Activated naive CD4-positive, alpha-beta T cell treated with anti-CD3 and anti-CD28 coated beads for 36 hours (primary cell): ENCODE measurements around the gene SLC25A39. TPM values are rescaled to one million over a fixed set of nuclear protein-coding genes. Genes with fewer than 3 reads are reported as not detected.

ENCODE experiments used
- CTCF ChIA-PET: fragments of 350-600 bp; sonication (Branson Sonifier 250); formaldehyde crosslinking; loops from one replicate; lab custom pipeline; 2021; ENCODE audit warnings: antibody characterized with exemption; lab: Charles Lee
- DNase-seq: peaks from one replicate; pipeline ENCODE4 v3.0.0-alpha.2; 2020
- H3K27ac Mint-ChIP-seq: one replicate; pipeline ENCODE4 v1.8.0; 2021; ENCODE audit warnings: mild to moderate bottlenecking, mixed read lengths
- H3K27me3 Mint-ChIP-seq: one replicate; pipeline ENCODE4 v1.8.0; 2021; ENCODE audit warnings: low read depth, mixed read lengths
- H3K36me3 Mint-ChIP-seq: one replicate; pipeline ENCODE4 v1.8.0; 2021; ENCODE audit warnings: low read depth, mixed read lengths
- H3K4me1 Mint-ChIP-seq: one replicate; pipeline ENCODE4 v1.8.0; 2021; ENCODE audit warnings: low read depth, mixed read lengths
- H3K4me3 Mint-ChIP-seq: one replicate; pipeline ENCODE4 v1.8.0; 2021; ENCODE audit warnings: mild to moderate bottlenecking, moderate library complexity, mixed read lengths
- H3K9me3 Mint-ChIP-seq: one replicate; pipeline ENCODE4 v1.8.0; 2021; ENCODE audit warnings: mixed read lengths
- intact Hi-C: fragments of 100-400 bp; cut with micrococcal nuclease; formaldehyde crosslinking; loops from one replicate; pipeline ENCODE4 v1.15.1; 2023
- total RNA-seq, 2 experiments: library from RNA; stranded (reverse); gene quantifications; one replicate each; pipeline ENCODE4 v1.2.3, GENCODE V29; 2021

SLC25A39 gene
- total RNA-seq, 2 experiments from 2014 or later: 146 to 149 TPM

- no peaks in the 10 kb centered on the region for H3K36me3 Mint-ChIP-seq
- no peak overlapping the region for H3K27ac Mint-ChIP-seq
- no peak for DNase-seq
- peaks cover 4% of the 10 kb centered on the region for H3K4me1 Mint-ChIP-seq
- no peak overlapping the region for H3K4me3 Mint-ChIP-seq
- CTCF ChIA-PET: interaction anchor here (0.5 to 2.6 kb wide), 4 partner anchors 8 to 424 kb away, joined by 3 to 13 read pairs (median 5); no protein-coding TSS in a partner anchor
- no peaks in the 10 kb centered on the region for H3K9me3 Mint-ChIP-seq
- intact Hi-C loops: no loop called here
- H3K27me3 Mint-ChIP-seq: peaks cover 10% of the 10 kb centered on the region
These were observed 37.0 kb upstream of the SLC25A39 start for GRCh38 chr17:44361292-44362260.

GRCh38 chr17:44360826-44361225 is 36.2 kb upstream of the SLC25A39 start:
- DNase-seq: no peak
- Mint-ChIP-seq H3K27ac (no peak overlapping the region), H3K36me3 (no peaks in the 10 kb centered on the region), H3K4me3 (no peak overlapping the region), H3K4me1 (peaks cover 4% of the 10 kb centered on the region), H3K27me3 (peaks cover 6% of the 10 kb centered on the region), H3K9me3 (no peaks in the 10 kb centered on the region)
- intact Hi-C loops: no loop called here
- CTCF ChIA-PET: interaction anchor here (0.5 to 2.1 kb wide), 2 partner anchors 15 to 424 kb away, joined by 3 to 7 read pairs; no protein-coding TSS in a partner anchor

GRCh38 chr17:44360144-44360533 is 35.5 kb upstream of the SLC25A39 start:
- H3K27ac Mint-ChIP-seq: no peak overlapping the region
- no peak for DNase-seq
- intact Hi-C loops: no loop called here
- H3K36me3 Mint-ChIP-seq: no peaks in the 10 kb centered on the region
- peaks cover 4% of the 10 kb centered on the region for H3K4me1 Mint-ChIP-seq
- peaks cover 6% of the 10 kb centered on the region for H3K27me3 Mint-ChIP-seq
- no peaks in the 10 kb centered on the region for H3K9me3 Mint-ChIP-seq
- H3K4me3 Mint-ChIP-seq: no peak overlapping the region
- CTCF ChIA-PET: interaction anchor here (2.1 kb wide), 1 partner anchor 16 kb away, joined by 7 read pairs; no protein-coding TSS in a partner anchor

GRCh38 chr17:44359458-44360143 is 35.0 kb upstream of the SLC25A39 start:
- H3K4me3 Mint-ChIP-seq: no peak overlapping the region
- H3K9me3 Mint-ChIP-seq: no peaks in the 10 kb centered on the region
- H3K36me3 Mint-ChIP-seq: no peaks in the 10 kb centered on the region
- CTCF ChIA-PET: interaction anchor here (2.1 kb wide), 1 partner anchor 16 kb away, joined by 7 read pairs; no protein-coding TSS in a partner anchor
- intact Hi-C loops: no loop called here
- DNase-seq: no peak
- H3K27ac Mint-ChIP-seq: no peak overlapping the region
- H3K4me1 Mint-ChIP-seq: peaks cover 4% of the 10 kb centered on the region
- H3K27me3 Mint-ChIP-seq: peaks cover 2% of the 10 kb centered on the region

- Mint-ChIP-seq H3K27me3 (peaks cover 2% of the 10 kb centered on the region), H3K27ac (no peak overlapping the region), H3K9me3 (no peaks in the 10 kb centered on the region), H3K4me3 (no peak overlapping the region), H3K36me3 (no peaks in the 10 kb centered on the region), H3K4me1 (peaks cover 4% of the 10 kb centered on the region)
- intact Hi-C loops: no loop called here
- CTCF ChIA-PET: interaction anchor here (0.8 to 2.1 kb wide), 3 partner anchors 11 to 175 kb away, joined by 3 to 7 read pairs (median 3); no protein-coding TSS in a partner anchor
- DNase-seq: no peak
These were observed 34.4 kb upstream of the SLC25A39 start for GRCh38 chr17:44359006-44359405.

GRCh38 chr17:44358066-44358465 is 33.4 kb upstream of the SLC25A39 start:
- DNase-seq: no peak
- CTCF ChIA-PET: interaction anchor here (0.5 to 1.4 kb wide), 9 partner anchors 8 to 512 kb away, joined by 3 to 5 read pairs (median 3); partner anchors contain the start of gene GRN

GRCh38 chr17:44356241-44356640 is 31.6 kb upstream of the SLC25A39 start:
- CTCF ChIA-PET: interaction anchor here (0.6 to 2.2 kb wide), 3 partner anchors 11 to 184 kb away, joined by 3 to 5 read pairs (median 3); no protein-coding TSS in a partner anchor
- no peaks in the 10 kb centered on the region for H3K9me3 Mint-ChIP-seq
- no peak for DNase-seq
- H3K36me3 Mint-ChIP-seq: peaks cover 5% of the 10 kb centered on the region
- H3K27me3 Mint-ChIP-seq: peaks cover 4% of the 10 kb centered on the region
- no peak overlapping the region for H3K27ac Mint-ChIP-seq
- intact Hi-C loops: no loop called here
- peaks cover 7% of the 10 kb centered on the region for H3K4me1 Mint-ChIP-seq
- H3K4me3 Mint-ChIP-seq: no peak overlapping the region

More at GRCh38 chr17:44358066-44358465, 33.4 kb upstream of the SLC25A39 start:
- H3K4me3 Mint-ChIP-seq: no peak overlapping the region
- H3K9me3 Mint-ChIP-seq: no peaks in the 10 kb centered on the region
- no peaks in the 10 kb centered on the region for H3K36me3 Mint-ChIP-seq
- H3K27me3 Mint-ChIP-seq: peaks cover 3% of the 10 kb centered on the region
- intact Hi-C loops: no loop called here
- no peak overlapping the region for H3K27ac Mint-ChIP-seq
- peaks cover 5% of the 10 kb centered on the region for H3K4me1 Mint-ChIP-seq

GRCh38 chr17:44355642-44356099 is 31.0 kb upstream of the SLC25A39 start:
- Mint-ChIP-seq H3K9me3 (no peaks in the 10 kb centered on the region), H3K27me3 (peaks cover 3% of the 10 kb centered on the region), H3K4me3 (no peak overlapping the region), H3K27ac (no peak overlapping the region), H3K4me1 (peaks cover 7% of the 10 kb centered on the region), H3K36me3 (peaks cover 5% of the 10 kb centered on the region)
- intact Hi-C loops: no loop called here
- CTCF ChIA-PET: interaction anchor here (0.5 to 2.2 kb wide), 3 partner anchors 11 to 363 kb away, joined by 3 to 6 read pairs (median 5); no protein-coding TSS in a partner anchor
- DNase-seq: no peak

GRCh38 chr17:44354582-44355561 is 30.2 kb upstream of the SLC25A39 start:
- no peak overlapping the region for H3K27ac Mint-ChIP-seq
- H3K36me3 Mint-ChIP-seq: peaks cover 5% of the 10 kb centered on the region
- intact Hi-C loops: loop anchor here (5.0 kb wide), 1 partner anchor 233 kb away; the partner anchor contains the start of gene HDAC5
- DNase-seq: peak; percentile 47
- no peaks in the 10 kb centered on the region for H3K9me3 Mint-ChIP-seq
- CTCF ChIA-PET: interaction anchor here (0.5 to 2.2 kb wide), 10 partner anchors 9 to 364 kb away, joined by 3 to 11 read pairs (median 4); partner anchors contain the start of gene GRN
- H3K4me1 Mint-ChIP-seq: peaks cover 7% of the 10 kb centered on the region
- H3K4me3 Mint-ChIP-seq: peak overlapping the region; percentile 66
- peaks cover 3% of the 10 kb centered on the region for H3K27me3 Mint-ChIP-seq

- intact Hi-C loops: loop anchor here (5.0 kb wide), 1 partner anchor 232 kb away; the partner anchor contains the start of gene HDAC5
- DNase-seq: no peak
- Mint-ChIP-seq H3K4me3 (peak overlapping the region; percentile 36), H3K36me3 (peaks cover 5% of the 10 kb centered on the region), H3K9me3 (no peaks in the 10 kb centered on the region), H3K27ac (no peak overlapping the region), H3K27me3 (peaks cover 3% of the 10 kb centered on the region), H3K4me1 (peaks cover 4% of the 10 kb centered on the region)
- CTCF ChIA-PET: interaction anchor here (0.8 to 3.2 kb wide), 10 partner anchors 8 to 181 kb away, joined by 3 to 13 read pairs (median 4); partner anchors contain the start of genes FAM171A2 and GRN
These were observed 29.2 kb upstream of the SLC25A39 start for GRCh38 chr17:44353672-44354331.
